IPS DF 6.9 (cell line): ENCODE results near the gene CCDC148.

ENCODE experiments used
- DNase-seq: peaks from one replicate; pipeline ENCODE4 v3.0.0-alpha.2; 2013; ENCODE audit warnings: low read depth, low spot score
- H3K27ac ChIP-seq: one replicate; pipeline ENCODE4 v1.5.1; 2013; ENCODE audit warnings: low read length, control low read depth
- H3K27me3 ChIP-seq: 2 replicates; pipeline ENCODE4 v1.6.1; 2013; ENCODE audit warnings: mild to moderate bottlenecking, low read length; ENCODE audit not compliant: control insufficient read depth, insufficient read depth
- H3K36me3 ChIP-seq: 2 replicates; pipeline ENCODE4 v1.6.1; 2013; ENCODE audit warnings: low read length; ENCODE audit not compliant: control insufficient read depth, insufficient read depth
- H3K4me1 ChIP-seq: 2 replicates; pipeline ENCODE4 v1.6.1; 2013; ENCODE audit warnings: low read length; ENCODE audit not compliant: control insufficient read depth, insufficient read depth
- H3K4me3 ChIP-seq: 2 replicates; pipeline ENCODE4 v1.5.1; 2013; ENCODE audit warnings: mild to moderate bottlenecking, low read length
- H3K9me3 ChIP-seq: 2 replicates; pipeline ENCODE4 v1.6.1; 2013; ENCODE audit warnings: low read length, inconsistent platforms; ENCODE audit not compliant: control insufficient read depth, insufficient read depth
- WGBS: extraction: QIAGEN DNeasy Blood & Tissue Kit; methylation state at CpG from one replicate; pipeline ENCODE4 v1.1.7; 2013; ENCODE audit warnings: mixed read lengths, missing lambda C conversion rate; ENCODE audit not compliant: insufficient read length, insufficient coverage; 5-methylcytosine and 5-hydroxymethylcytosine counted together

Gene CCDC148

GRCh38 chr2:158395166-158395565, 61.4 kb downstream of the CCDC148 start:
- no peak for DNase-seq
- Histone ChIP-seq H3K27me3 (no peaks in the 10 kb centered on the region), H3K36me3 (no peaks in the 10 kb centered on the region), H3K4me1 (no peaks in the 10 kb centered on the region), H3K4me3 (no peak overlapping the region), H3K27ac (no peak overlapping the region), H3K9me3 (no peaks in the 10 kb centered on the region)
- WGBS: no CpG with 5 or more reads among the region's 1 CpG

GRCh38 chr2:158394453-158394852, 62.1 kb downstream of the CCDC148 start:
- H3K9me3 ChIP-seq: no peaks in the 10 kb centered on the region
- no peaks in the 10 kb centered on the region for H3K27me3 ChIP-seq
- H3K27ac ChIP-seq: no peak overlapping the region
- DNase-seq: no peak
- H3K4me1 ChIP-seq: no peaks in the 10 kb centered on the region
- H3K36me3 ChIP-seq: no peaks in the 10 kb centered on the region
- no CpG with 5 or more reads among the region's 1 CpG for WGBS
- no peak overlapping the region for H3K4me3 ChIP-seq

DNA sequence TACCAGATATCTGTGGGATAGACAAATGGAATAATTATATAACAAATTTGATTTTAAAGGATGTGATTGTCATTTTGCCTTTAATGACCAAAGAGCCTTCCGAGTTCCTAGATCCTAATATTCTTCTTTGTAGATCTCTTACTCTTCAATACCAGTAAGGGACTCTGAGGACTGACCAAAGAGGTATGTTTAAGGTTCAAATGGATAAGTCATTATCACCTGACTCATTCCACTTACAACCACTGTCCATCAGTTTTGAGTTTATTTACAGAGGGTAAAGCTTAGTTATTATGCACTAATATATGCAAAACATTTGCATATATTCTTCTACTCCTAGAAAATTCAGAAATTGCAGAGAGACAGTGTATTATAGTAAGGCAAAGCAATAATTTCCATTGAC, 62.7 kb downstream of the CCDC148 start:
- H3K4me3 ChIP-seq: no peak overlapping the region
- no CpG with 5 or more reads among the region's 1 CpG for WGBS
- H3K27me3 ChIP-seq: no peaks in the 10 kb centered on the region
- no peaks in the 10 kb centered on the region for H3K9me3 ChIP-seq
- H3K4me1 ChIP-seq: no peaks in the 10 kb centered on the region
- DNase-seq: no peak
- no peaks in the 10 kb centered on the region for H3K36me3 ChIP-seq
- no peak overlapping the region for H3K27ac ChIP-seq

GRCh38 chr2:158392687-158393086, 63.9 kb downstream of the CCDC148 start:
- H3K36me3 ChIP-seq: no peaks in the 10 kb centered on the region
- no peaks in the 10 kb centered on the region for H3K4me1 ChIP-seq
- DNase-seq: no peak
- H3K27me3 ChIP-seq: no peaks in the 10 kb centered on the region
- H3K4me3 ChIP-seq: no peak overlapping the region
- no peak overlapping the region for H3K27ac ChIP-seq
- WGBS: no CpG with 5 or more reads among the region's 1 CpG
- H3K9me3 ChIP-seq: no peaks in the 10 kb centered on the region

DNA sequence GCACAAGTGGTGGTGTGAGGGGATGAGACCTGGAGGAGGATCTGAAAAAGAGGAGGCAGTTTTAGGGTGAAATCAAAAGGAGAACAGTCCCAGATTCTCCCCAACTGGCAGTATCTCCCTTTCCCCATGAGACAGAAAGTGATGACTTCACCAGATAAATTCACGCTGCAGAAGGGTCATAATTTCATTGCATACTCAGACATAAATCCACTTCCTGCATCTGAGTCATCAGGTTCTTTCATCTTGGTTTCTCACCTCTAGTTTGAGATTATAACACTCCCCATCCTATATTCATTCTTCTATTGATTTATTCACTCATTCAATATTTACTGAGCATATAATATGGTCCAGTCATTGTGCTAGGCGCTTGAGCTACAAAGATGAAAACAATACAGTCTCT, 64.7 kb downstream of the CCDC148 start:
- WGBS: no CpG with 5 or more reads among the region's 2 CpGs
- Histone ChIP-seq H3K27ac (no peak overlapping the region), H3K27me3 (no peaks in the 10 kb centered on the region), H3K4me1 (no peaks in the 10 kb centered on the region), H3K36me3 (no peaks in the 10 kb centered on the region), H3K4me3 (no peak overlapping the region), H3K9me3 (no peaks in the 10 kb centered on the region)
- no peak for DNase-seq

- no peaks in the 10 kb centered on the region for H3K9me3 ChIP-seq
- H3K27me3 ChIP-seq: no peaks in the 10 kb centered on the region
Measured at GRCh38 chr2:158391361-158391760, 65.2 kb downstream of the CCDC148 start.

DNA sequence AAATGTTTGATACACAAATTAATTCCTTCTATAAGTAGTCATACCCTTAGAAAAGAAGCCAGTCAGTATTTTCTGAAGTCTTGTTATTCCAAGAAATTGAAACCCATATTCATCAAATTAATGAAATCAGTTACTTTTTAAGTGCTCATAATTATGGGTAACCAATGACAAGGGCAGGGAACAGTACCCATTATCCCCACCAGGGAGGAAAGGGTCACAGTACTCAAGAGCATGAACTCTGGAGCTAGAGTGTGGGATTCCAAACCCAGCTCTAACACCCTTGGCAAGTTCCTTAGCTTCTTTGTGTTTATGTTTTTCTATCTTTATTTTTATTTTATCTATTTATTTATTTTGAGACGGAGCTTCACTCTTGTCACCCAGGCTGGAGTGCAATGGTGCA, 68.4 kb downstream of the CCDC148 start:
- H3K9me3 ChIP-seq: no peaks in the 10 kb centered on the region
- no peak for DNase-seq
- no CpG with 5 or more reads among the region's 1 CpG for WGBS
- no peak overlapping the region for H3K4me3 ChIP-seq
- no peak overlapping the region for H3K27ac ChIP-seq
- H3K36me3 ChIP-seq: no peaks in the 10 kb centered on the region
- H3K4me1 ChIP-seq: no peaks in the 10 kb centered on the region
- H3K27me3 ChIP-seq: no peaks in the 10 kb centered on the region

More at GRCh38 chr2:158391361-158391760, 65.2 kb downstream of the CCDC148 start:
- H3K27ac ChIP-seq: no peak overlapping the region
- H3K4me1 ChIP-seq: no peaks in the 10 kb centered on the region
- H3K36me3 ChIP-seq: no peaks in the 10 kb centered on the region
- no peak overlapping the region for H3K4me3 ChIP-seq
- DNase-seq: no peak

GRCh38 chr2:158385646-158386045, 70.9 kb downstream of the CCDC148 start:
- H3K27ac ChIP-seq: no peak overlapping the region
- no peaks in the 10 kb centered on the region for H3K27me3 ChIP-seq
- H3K9me3 ChIP-seq: no peaks in the 10 kb centered on the region
- no peak overlapping the region for H3K4me3 ChIP-seq
- no peaks in the 10 kb centered on the region for H3K36me3 ChIP-seq
- H3K4me1 ChIP-seq: no peaks in the 10 kb centered on the region
- no peak for DNase-seq

DNA sequence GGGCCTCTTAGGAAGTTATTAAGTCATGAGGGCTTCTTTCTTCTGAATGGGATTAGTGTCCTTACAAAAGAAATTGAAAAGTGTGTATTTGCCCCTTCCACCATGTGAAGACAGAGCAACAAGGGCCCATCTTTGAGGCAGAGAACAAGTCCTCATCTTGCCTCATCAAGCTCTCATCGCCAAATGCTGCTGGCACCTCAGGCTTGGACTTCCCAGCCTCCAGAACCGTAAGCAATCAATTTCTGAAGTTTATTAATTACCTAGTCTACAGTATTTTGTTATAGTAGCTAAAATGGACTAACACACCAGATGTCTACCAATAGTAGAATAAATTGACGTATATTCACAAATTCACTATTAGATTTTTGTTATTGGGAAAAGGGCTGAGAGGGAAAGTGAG, 74.6 kb downstream of the CCDC148 start:
- no peak for DNase-seq
- no CpG with 5 or more reads among the region's 3 CpGs for WGBS
- Histone ChIP-seq H3K9me3 (no peaks in the 10 kb centered on the region), H3K4me1 (no peaks in the 10 kb centered on the region), H3K36me3 (no peaks in the 10 kb centered on the region), H3K27ac (no peak overlapping the region), H3K27me3 (no peaks in the 10 kb centered on the region), H3K4me3 (no peak overlapping the region)

DNA sequence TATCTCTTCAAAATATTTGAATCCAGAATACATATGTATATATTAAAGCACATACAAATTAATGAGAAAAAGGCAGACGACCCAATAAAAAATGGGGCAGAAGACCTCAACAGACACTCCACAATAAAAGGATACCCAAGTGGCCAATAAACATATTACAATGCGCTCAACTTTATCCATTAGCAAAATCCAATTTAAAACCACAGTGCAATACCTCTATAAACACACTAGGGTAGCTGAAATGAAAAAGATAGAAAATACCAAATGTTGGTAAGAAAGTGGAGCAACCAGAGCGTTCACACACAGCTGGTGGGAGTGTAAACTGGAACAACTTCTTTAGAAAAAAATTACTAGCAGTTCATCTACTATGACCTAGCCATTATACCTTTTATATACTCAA, 75.3 kb downstream of the CCDC148 start:
- no peaks in the 10 kb centered on the region for H3K9me3 ChIP-seq
- DNase-seq: no peak
- H3K27me3 ChIP-seq: no peaks in the 10 kb centered on the region
- H3K27ac ChIP-seq: no peak overlapping the region
- H3K4me1 ChIP-seq: no peaks in the 10 kb centered on the region
- no peak overlapping the region for H3K4me3 ChIP-seq
- no CpG with 5 or more reads among the region's 3 CpGs for WGBS
- H3K36me3 ChIP-seq: no peaks in the 10 kb centered on the region

GRCh38 chr2:158380746-158381145, 75.8 kb downstream of the CCDC148 start:
- Histone ChIP-seq H3K9me3 (no peaks in the 10 kb centered on the region), H3K27ac (no peak overlapping the region), H3K27me3 (no peaks in the 10 kb centered on the region), H3K4me1 (no peaks in the 10 kb centered on the region), H3K4me3 (no peak overlapping the region), H3K36me3 (no peaks in the 10 kb centered on the region)
- DNase-seq: no peak
